H1 (cell line): Measurements from ENCODE around the gene HS1BP3. TPM values are rescaled to one million over a fixed set of nuclear protein-coding genes. Genes with fewer than 3 reads are reported as not detected.

ENCODE experiments used
- CTCF ChIA-PET: fragments of 300-600 bp; sonication (Branson Sonifier 250); formaldehyde crosslinking; loops from one replicate; lab custom pipeline; 2021; ENCODE audit not compliant: partially characterized antibody; lab: Charles Lee
- POLR2A ChIA-PET: fragments of 300-600 bp; sonication (Branson Sonifier 250); formaldehyde crosslinking; loops from one replicate; lab custom pipeline; 2021; ENCODE audit warnings: inconsistent platforms; ENCODE audit not compliant: partially characterized antibody; lab: Charles Lee
- DNase-seq, 2 experiments: peaks; one replicate each; pipeline versions ENCODE4 v3.0.0 to v3.0.0-alpha.2; 2010 to 2022; ENCODE audit warnings: low spot score in 2 of 2, low read depth in 1 of 2, mixed read lengths in 1 of 2
- FAIRE-seq: peaks from 2 replicates; lab custom pipeline; 2011; peaks lifted over from hg19 to GRCh38; lab: Jason Lieb, UNC
- H2AFZ ChIP-seq: 2 replicates; pipeline ENCODE4 v1.8.1; 2012; ENCODE audit warnings: low read length, inconsistent platforms
- H2AK5ac ChIP-seq: 2 replicates; pipeline ENCODE4 v1.6.1; 2013; ENCODE audit warnings: low read depth, low read length
- H2BK120ac ChIP-seq: replicated peaks from 2 replicates; pipeline ENCODE3; 2013; ENCODE audit warnings: low read depth, low read length, inconsistent platforms
- H2BK12ac ChIP-seq: 2 replicates; pipeline ENCODE4 v1.6.1; 2013; ENCODE audit warnings: low read depth, low read length
- H2BK15ac ChIP-seq: 2 replicates; pipeline ENCODE4 v1.6.1; 2013; ENCODE audit warnings: low read length
- H2BK20ac ChIP-seq: 2 replicates; pipeline ENCODE4 v1.6.1; 2013; ENCODE audit warnings: low read length
- H2BK5ac ChIP-seq: 2 replicates; pipeline ENCODE4 v1.6.1; 2013; ENCODE audit warnings: low read depth, low read length
- H3K14ac ChIP-seq: 2 replicates; pipeline ENCODE4 v1.6.1; 2013; ENCODE audit warnings: inconsistent platforms; ENCODE audit not compliant: insufficient read length
- H3K18ac ChIP-seq: 2 replicates; pipeline ENCODE4 v1.6.1; 2013; ENCODE audit warnings: low read length; ENCODE audit errors: extremely low read depth
- H3K23ac ChIP-seq: 2 replicates; pipeline ENCODE4 v1.6.1; 2013; ENCODE audit warnings: inconsistent platforms; ENCODE audit not compliant: insufficient read length
- H3K23me2 ChIP-seq: 2 replicates; pipeline ENCODE4 v1.6.1; 2013; ENCODE audit warnings: low read depth, low read length
- H3K27ac ChIP-seq: 2 replicates; pipeline ENCODE4 v1.6.1; 2011; ENCODE audit warnings: low read depth, low read length, inconsistent platforms
- H3K27me3 ChIP-seq, 4 experiments: replicated peaks in 1 of 4; 1 replicate in 1 of 4; 2 replicates in 3 of 4; pipeline versions ENCODE4 v1.6.1 to v1.8.1; 2011 to 2013; ENCODE audit warnings: low read length in 3 of 4, mild to moderate bottlenecking in 3 of 4, inconsistent platforms in 2 of 4, mixed read lengths in 2 of 4, moderate library complexity in 1 of 4; ENCODE audit not compliant: control insufficient read depth in 3 of 4, insufficient read depth in 3 of 4; ENCODE audit errors: extremely low read depth in 1 of 4
- H3K36me3 ChIP-seq, 4 experiments: 2 replicates each; pipeline versions ENCODE4 v1.6.1 to v1.8.1; 2011 to 2013; ENCODE audit warnings: mild to moderate bottlenecking in 4 of 4, low read length in 3 of 4, moderate library complexity in 2 of 4, control low read depth in 1 of 4, inconsistent platforms in 1 of 4; ENCODE audit not compliant: insufficient read depth in 4 of 4, control insufficient read depth in 2 of 4
- H3K4ac ChIP-seq: replicated peaks from 2 replicates; pipeline ENCODE3; 2013; ENCODE audit warnings: low read length, low read depth, mixed read lengths, inconsistent platforms; ENCODE audit not compliant: insufficient read length
- H3K4me1 ChIP-seq, 4 experiments: replicated peaks in 1 of 4; 1 replicate in 1 of 4; 2 replicates in 3 of 4; pipeline versions ENCODE4 v1.6.1 to v1.8.1; 2011 to 2013; ENCODE audit warnings: low read length in 3 of 4, inconsistent platforms in 2 of 4, mixed read lengths in 1 of 4; ENCODE audit not compliant: insufficient read depth in 4 of 4, control insufficient read depth in 3 of 4
- H3K4me2 ChIP-seq, 2 experiments: 2 replicates each; pipeline versions ENCODE4 v1.6.1 to v1.8.1; 2011 to 2013; ENCODE audit warnings: low read depth in 2 of 2, low read length in 2 of 2, control low read depth in 1 of 2, inconsistent platforms in 1 of 2, mild to moderate bottlenecking in 1 of 2; ENCODE audit not compliant: insufficient read depth in 1 of 2
- H3K4me3 ChIP-seq, 4 experiments: fragments of 200-600, 300-600 bp in 1 of 4; sonication (generic), shearing (Covaris generic), sonication (Bioruptor Twin) in 1 of 4; 2 replicates each; pipeline versions ENCODE4 v1.5.1 to v1.8.1; 2011 to 2016; ENCODE audit warnings: low read length in 4 of 4, low read depth in 3 of 4, control low read depth in 2 of 4, inconsistent platforms in 2 of 4, mild to moderate bottlenecking in 2 of 4, mixed read lengths in 1 of 4, moderate library complexity in 1 of 4; ENCODE audit not compliant: insufficient read depth in 2 of 4; ENCODE audit errors: extremely low read depth in 1 of 4
- H3K56ac ChIP-seq: replicated peaks from 2 replicates; pipeline ENCODE3; 2013; ENCODE audit warnings: low read depth, mild to moderate bottlenecking, mixed read lengths, low read length, inconsistent platforms; ENCODE audit not compliant: insufficient read length
- H3K79me1 ChIP-seq: 2 replicates; pipeline ENCODE4 v1.6.1; 2013; ENCODE audit warnings: low read depth, low read length, control low read depth
- H3K79me2 ChIP-seq, 2 experiments: 2 replicates each; pipeline versions ENCODE4 v1.6.1 to v1.8.1; 2012 to 2013; ENCODE audit warnings: low read length in 2 of 2, mild to moderate bottlenecking in 2 of 2, inconsistent platforms in 1 of 2; ENCODE audit not compliant: insufficient read depth in 2 of 2, control insufficient read depth in 1 of 2
- H3K9ac ChIP-seq, 4 experiments: replicated peaks in 1 of 4; 1 replicate in 1 of 4; 2 replicates in 3 of 4; pipeline versions ENCODE4 v1.6.1 to v1.8.1; 2011 to 2013; ENCODE audit warnings: low read depth in 3 of 4, low read length in 3 of 4, control low read depth in 2 of 4, mild to moderate bottlenecking in 2 of 4, moderate library complexity in 2 of 4, inconsistent platforms in 1 of 4; ENCODE audit errors: extremely low read depth in 1 of 4
- H3K9me3 ChIP-seq, 2 experiments: 2 replicates each; pipeline versions ENCODE4 v1.6.1 to v1.8.1; 2012 to 2013; ENCODE audit warnings: mild to moderate bottlenecking in 2 of 2, moderate library complexity in 2 of 2, control low read depth in 1 of 2, inconsistent platforms in 1 of 2, low read depth in 1 of 2, low read length in 1 of 2, mixed read lengths in 1 of 2; ENCODE audit not compliant: insufficient read depth in 2 of 2
- H4K20me1 ChIP-seq, 2 experiments: replicated peaks in 1 of 2; 2 replicates each; pipeline versions ENCODE3 to v1.8.1; 2011 to 2013; ENCODE audit warnings: inconsistent platforms in 2 of 2, low read length in 2 of 2, mild to moderate bottlenecking in 1 of 2; ENCODE audit not compliant: insufficient read depth in 2 of 2, control insufficient read depth in 1 of 2
- H4K5ac ChIP-seq: 2 replicates; pipeline ENCODE4 v1.6.1; 2013; ENCODE audit warnings: low read length, low read depth, mixed read lengths, inconsistent platforms; ENCODE audit not compliant: insufficient read length
- H4K8ac ChIP-seq: 2 replicates; pipeline ENCODE4 v1.8.0; 2013; ENCODE audit warnings: mild to moderate bottlenecking, moderate library complexity, low read length, inconsistent platforms; ENCODE audit not compliant: insufficient read depth; ENCODE audit errors: extremely low read depth
- H4K91ac ChIP-seq: replicated peaks from 2 replicates; pipeline ENCODE3; 2013; ENCODE audit warnings: low read length, mixed read lengths, inconsistent platforms; ENCODE audit not compliant: insufficient read length
- ATF2 ChIP-seq: IDR thresholded peaks from 2 replicates; pipeline ENCODE4 v1.6.1; 2012; ENCODE audit warnings: low read length, inconsistent platforms
- E2F6 ChIP-seq: IDR thresholded peaks from 2 replicates; pipeline ENCODE4 v1.6.1; 2012; ENCODE audit warnings: inconsistent platforms
- FOSL1 ChIP-seq: IDR thresholded peaks from 2 replicates; pipeline ENCODE4 v1.6.1; 2011; ENCODE audit warnings: mild to moderate bottlenecking, low read depth, low read length, moderate library complexity; ENCODE audit not compliant: insufficient read depth
- GTF2F1 ChIP-seq: IDR thresholded peaks from 2 replicates; pipeline ENCODE4 v1.6.1; 2012; ENCODE audit warnings: low read depth, low read length, improper control_type of control experiment, borderline replicate concordance
- HDAC2 ChIP-seq, 2 experiments: fragments of 300-600 bp in 1 of 2; sonication (generic) in 1 of 2; IDR thresholded peaks; 2 replicates each; pipeline ENCODE4 v1.6.1; 2011 to 2012; ENCODE audit warnings: low read depth in 2 of 2, low read length in 2 of 2, mild to moderate bottlenecking in 2 of 2, moderate library complexity in 2 of 2, borderline replicate concordance in 1 of 2, inconsistent platforms in 1 of 2
- SAP30 ChIP-seq: fragments of 300-600 bp; sonication (generic); IDR thresholded peaks from 2 replicates; pipeline ENCODE4 v1.7.1; 2012; ENCODE audit warnings: low read length, moderate library complexity, mild to moderate bottlenecking, inconsistent platforms; ENCODE audit not compliant: insufficient read depth, insufficient replicate concordance
- TAF1 ChIP-seq: IDR thresholded peaks from 2 replicates; pipeline ENCODE4 v1.6.1; 2011; ENCODE audit warnings: mild to moderate bottlenecking, low read depth, low read length
- TAF7 ChIP-seq: optimal IDR thresholded peaks from 2 replicates; pipeline ENCODE3; 2011; ENCODE audit warnings: low read depth, mild to moderate bottlenecking, inconsistent platforms, low read length, moderate library complexity, borderline replicate concordance
- TCF12 ChIP-seq: IDR thresholded peaks from 2 replicates; pipeline ENCODE4 v1.6.1; 2011; ENCODE audit warnings: low read depth, mild to moderate bottlenecking, low read length
- TEAD4 ChIP-seq: IDR thresholded peaks from 2 replicates; pipeline ENCODE4 v1.6.1; 2012; ENCODE audit warnings: low read depth, low read length, inconsistent platforms, mixed read lengths
- WGBS, 2 experiments: shearing (Covaris generic) in 1 of 2; methylation state at CpG; one replicate each; pipeline versions ENCODE4 v1.1.6 to v1.1.7; 2013 to 2015; ENCODE audit warnings: low lambda C conversion rate in 2 of 2, mixed read lengths in 2 of 2, inconsistent platforms in 1 of 2, low coverage in 1 of 2, missing lambda C conversion rate in 1 of 2; ENCODE audit not compliant: insufficient replicate concordance in 2 of 2, insufficient coverage in 1 of 2, insufficient read length in 1 of 2; ENCODE audit errors: extremely low coverage in 1 of 2, missing lambda C conversion rate in 1 of 2; 5-methylcytosine and 5-hydroxymethylcytosine counted together
- polyA plus RNA-seq, 7 experiments: library from polyadenylated mRNA; depleted of rRNA in 3 of 7; stranded (reverse) in 5 of 7; unstranded in 2 of 7; fragments of >200 nt in 5 of 7; fragments of 200-250 nt in 2 of 7; gene quantifications; 1 replicate in 5 of 7; 2 replicates in 1 of 7; 4 replicates in 1 of 7; pipeline versions ENCODE4 v1.2.1 to v1.2.3, GENCODE V29; 2011 to 2013; ENCODE audit warnings: missing spikeins in 2 of 7, mixed read lengths in 2 of 7
- total RNA-seq: library from RNA; stranded (reverse); fragmentation: NEBNext Ultra II Directional; extraction: Animal tissue kit (Norgen Biotek cat#: 25700); gene quantifications from 2 replicates; pipeline ENCODE4 v1.2.1, GENCODE V29; 2021

HS1BP3 gene
- total and polyA plus RNA-seq, 2 of the 8 experiments (the other 6 are each of a cell fraction or from before 2014, with no cell fraction given): 11.1 to 11.3 TPM

GRCh38 chr2:20635113-20635510, 15.8 kb downstream of the HS1BP3 start:
- H2BK120ac ChIP-seq: no peak overlapping the region
- DNase-seq: no peak
- no peak overlapping the region for H2BK15ac ChIP-seq
- H3K4ac ChIP-seq: no peak overlapping the region
- no peak overlapping the region for H3K56ac ChIP-seq
- H2AK5ac ChIP-seq: no peak overlapping the region
- no peaks in the 10 kb centered on the region for H4K20me1 ChIP-seq
- H3K4me3 ChIP-seq: no peak overlapping the region
- H4K8ac ChIP-seq: no peak overlapping the region
- H3K9ac ChIP-seq: no peak overlapping the region
- CTCF ChIA-PET: interaction anchor here (0.8 to 17.7 kb wide), 32 partner anchors 8 to 264 kb away, joined by 3 to 367 read pairs (median 8); partner anchors contain the start of genes HS1BP3 and RHOB
- no peak overlapping the region for H4K5ac ChIP-seq
- no peak overlapping the region for H4K91ac ChIP-seq
- H3K4me1 ChIP-seq: peaks cover 0 to 8% (median 3%) of the 10 kb centered on the region in 4 experiments; a peak in 4 of 7 replicates
- no peak for FAIRE-seq
- H2AFZ ChIP-seq: no peak overlapping the region
- no peaks in the 10 kb centered on the region; the same call in 1 of the 2 replicates for H3K79me1 ChIP-seq
- no peak overlapping the region for H2BK5ac ChIP-seq
- H3K23me2 ChIP-seq: no peaks in the 10 kb centered on the region
- no peaks in the 10 kb centered on the region for H3K79me2 ChIP-seq
- H3K27ac ChIP-seq: no peak overlapping the region
- H3K27me3 ChIP-seq: no peaks in the 10 kb centered on the region
- no peak overlapping the region for H2BK12ac ChIP-seq
- POLR2A ChIA-PET: interaction anchor here (1.3 to 4.8 kb wide), 3 partner anchors 188 to 193 kb away, joined by 3 to 57 read pairs (median 5); partner anchors contain the start of gene RHOB
- H2BK20ac ChIP-seq: no peak overlapping the region
- no peak overlapping the region for H3K18ac ChIP-seq
- H3K14ac ChIP-seq: no peak overlapping the region
- WGBS, 2 experiments: 73% methylated on average over 5 of the region's 5 CpGs; no CpG with 5 or more reads in 1 of the 2 experiments
- no peaks in the 10 kb centered on the region for H3K36me3 ChIP-seq
- no peaks in the 10 kb centered on the region for H3K9me3 ChIP-seq
- H3K4me2 ChIP-seq: no peak overlapping the region
- no peak overlapping the region for H3K23ac ChIP-seq
- TF ChIP-seq FOSL1 (no peak), SAP30 (no peak), E2F6 (no peak), TEAD4 (no peak), TAF7 (no peak), GTF2F1 (no peak), HDAC2 (IDR thresholded peaks at IDR 0.05; ENCODE audit: borderline replicate concordance in 1 of 2, low read depth in 2 of 2, low read length in 2 of 2) (no peak), ATF2 (no peak), TCF12 (no peak), TAF1 (no peak)
